A549 treated with Hydrocortisone at 1 μM for 4 hours (cell line): Measurements from ENCODE around the gene FANCF. TPM values are rescaled to one million over a fixed set of nuclear protein-coding genes. Genes with fewer than 3 reads are reported as not detected.

Source experiments
- total RNA-seq: library from RNA; stranded (reverse); fragments of 200-300 nt; extraction: Qiagen RNA extraction; gene quantifications from 5 replicates; pipeline ENCODE4 v1.2.3, GENCODE V29; 2022

FANCF gene, protein sequence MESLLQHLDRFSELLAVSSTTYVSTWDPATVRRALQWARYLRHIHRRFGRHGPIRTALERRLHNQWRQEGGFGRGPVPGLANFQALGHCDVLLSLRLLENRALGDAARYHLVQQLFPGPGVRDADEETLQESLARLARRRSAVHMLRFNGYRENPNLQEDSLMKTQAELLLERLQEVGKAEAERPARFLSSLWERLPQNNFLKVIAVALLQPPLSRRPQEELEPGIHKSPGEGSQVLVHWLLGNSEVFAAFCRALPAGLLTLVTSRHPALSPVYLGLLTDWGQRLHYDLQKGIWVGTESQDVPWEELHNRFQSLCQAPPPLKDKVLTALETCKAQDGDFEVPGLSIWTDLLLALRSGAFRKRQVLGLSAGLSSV
- total RNA-seq: 6.3 to 9.1 TPM (median 7.7 TPM) in 5 replicates

DNA sequence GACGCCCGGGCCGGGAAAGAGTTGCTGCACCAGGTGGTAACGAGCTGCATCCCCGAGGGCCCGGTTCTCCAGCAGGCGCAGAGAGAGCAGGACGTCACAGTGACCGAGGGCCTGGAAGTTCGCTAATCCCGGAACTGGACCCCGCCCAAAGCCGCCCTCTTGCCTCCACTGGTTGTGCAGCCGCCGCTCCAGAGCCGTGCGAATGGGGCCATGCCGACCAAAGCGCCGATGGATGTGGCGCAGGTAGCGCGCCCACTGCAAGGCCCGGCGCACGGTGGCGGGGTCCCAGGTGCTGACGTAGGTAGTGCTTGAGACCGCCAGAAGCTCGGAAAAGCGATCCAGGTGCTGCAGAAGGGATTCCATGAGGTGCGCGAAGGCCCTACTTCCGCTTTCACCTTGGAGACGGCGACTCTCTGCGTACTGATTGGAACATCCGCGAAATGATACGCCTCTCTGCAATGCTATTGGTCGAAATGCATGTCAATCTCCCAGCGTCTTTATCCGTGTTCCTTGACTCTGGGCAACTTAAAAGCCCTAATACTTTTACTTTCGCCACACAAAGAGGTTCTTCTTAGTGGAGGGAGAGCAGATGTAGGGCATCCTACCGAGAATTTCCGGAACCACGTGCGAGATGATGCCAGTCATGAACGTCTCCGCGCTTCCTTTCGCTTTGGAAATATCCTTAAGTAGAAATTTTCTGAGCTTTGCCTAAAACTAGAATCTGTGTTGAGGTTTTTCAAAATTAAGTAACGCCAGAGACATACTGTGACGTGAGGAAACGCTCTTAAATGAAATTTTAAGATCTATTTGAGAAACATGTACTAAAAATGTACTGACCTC is at the start of gene FANCF:
Gene FANCF, minus strand, starts transcription at position 376 of the 840 bp plus-strand sequence. Its CDS starts 13 bp downstream, at position 363.

DNA sequence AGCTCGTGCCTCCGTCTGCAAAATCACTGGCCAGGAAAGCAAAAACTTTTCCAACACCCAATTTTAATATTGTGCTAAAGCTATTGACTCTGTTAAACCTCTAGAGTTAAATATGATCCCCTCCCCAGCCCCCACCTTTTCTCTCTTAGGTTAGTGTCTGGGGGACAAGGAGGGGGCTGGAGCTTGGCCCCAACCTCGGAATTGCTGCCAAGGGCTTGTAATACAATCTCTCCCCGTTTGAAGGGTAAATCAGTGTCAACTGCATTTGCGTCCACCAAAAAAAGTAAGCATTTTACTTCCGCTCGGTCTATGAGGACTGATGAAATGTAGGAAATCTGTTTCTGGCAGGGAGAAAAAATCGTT is 40.7 kb upstream of the FANCF start, which contains the start of gene GAS2:
Gene GAS2, plus strand, starts transcription at position 287 of the 363 bp plus-strand sequence. CDS start 8,259 bp downstream, outside the sequence.

Other genes starting within 250 kb of the FANCF start
- 0.35 to 1.2 TPM (median 0.93 TPM) in 5 replicates for gene GAS2, start 40.8 kb upstream of the FANCF start, total RNA-seq
- 8.6 to 14.3 TPM (median 13.1 TPM) in 5 replicates for gene SVIP, start 204.0 kb upstream of the FANCF start, total RNA-seq
- not detected in 5 replicates for gene CCDC179, start 234.7 kb upstream of the FANCF start, total RNA-seq